ENCODE measurements around the gene PRR20G.

Gene PRR20G

DNA sequence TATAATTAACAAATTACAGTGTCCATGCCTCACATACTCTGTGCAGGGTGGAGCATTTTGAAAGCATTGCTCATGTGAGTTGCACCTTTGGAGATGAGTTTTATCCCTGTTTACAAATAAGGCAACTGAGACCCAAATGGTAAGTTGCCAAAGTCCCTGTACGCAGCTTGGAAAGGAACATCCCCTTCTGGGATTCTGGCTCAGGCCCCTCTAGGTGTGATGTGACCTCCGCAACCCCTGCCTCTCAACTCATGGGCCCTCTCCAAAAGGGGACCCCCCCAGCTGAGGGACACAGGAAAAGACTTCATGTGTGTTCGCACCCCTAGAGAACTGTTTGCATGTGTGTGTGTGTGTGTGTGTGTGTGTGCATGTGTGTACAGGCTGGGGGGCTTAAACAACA lies 25.3 kb downstream of the PRR20G start:
- DNase-seq, result no peak

GRCh38 chr3:127261925-127262324 lies 25.9 kb downstream of the PRR20G start:
- DNase-seq, result no peak

DNA sequence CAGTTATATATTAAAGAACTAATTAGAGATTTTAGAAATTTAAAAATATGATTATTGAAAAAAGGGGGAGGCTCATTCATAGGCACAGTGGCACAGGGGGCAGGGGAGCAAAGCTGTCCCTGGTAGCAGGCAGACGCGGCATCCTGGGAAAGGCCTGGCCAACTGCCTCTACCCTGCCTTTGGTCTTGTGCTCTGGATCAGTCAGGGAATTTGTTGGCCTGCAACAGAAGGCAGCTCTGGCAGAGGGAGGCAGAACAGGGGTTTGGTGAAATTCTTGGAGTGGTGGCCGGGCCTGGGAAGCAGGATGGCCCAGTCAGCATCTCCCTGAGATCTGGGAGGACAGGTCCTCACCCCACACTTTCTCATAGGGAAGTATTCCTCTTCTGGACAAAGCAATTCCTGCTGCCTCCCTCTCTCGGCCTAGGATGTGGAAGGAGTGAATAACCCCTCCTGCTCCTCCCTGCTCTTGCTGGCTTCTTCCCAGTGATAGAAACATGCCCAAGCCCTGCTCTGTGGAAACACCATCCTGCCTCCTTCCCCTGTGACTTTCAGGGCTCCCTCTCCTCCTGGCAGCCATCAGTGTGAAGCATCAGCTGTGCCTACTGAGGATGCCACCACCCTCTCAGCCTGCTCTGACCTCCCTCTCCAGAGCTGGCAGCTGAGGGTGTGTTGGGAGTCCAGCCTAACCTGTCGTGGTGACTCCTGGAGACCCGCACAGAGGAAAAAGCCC lies 26.9 kb downstream of the PRR20G start:
- DNase-seq, result no peak

DNA sequence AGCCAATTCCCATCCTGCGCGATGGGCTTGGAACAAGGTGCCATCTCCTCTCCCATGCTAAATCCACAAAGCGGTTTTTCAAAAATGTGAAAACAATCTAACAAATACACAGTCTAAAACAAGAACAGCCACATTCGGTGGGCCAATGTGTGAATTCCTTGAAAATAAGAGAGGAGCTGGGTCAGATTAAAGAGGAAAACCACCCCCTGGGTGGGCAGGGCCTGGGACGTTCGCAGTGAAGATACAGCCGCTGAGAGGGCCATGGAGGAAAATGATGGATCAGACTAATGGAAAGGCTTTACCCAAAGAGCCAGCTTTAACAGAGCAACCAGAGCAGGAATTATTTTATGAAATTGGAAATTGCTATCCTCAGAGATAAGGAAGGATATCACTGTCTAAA lies 27.4 kb downstream of the PRR20G start:
- DNase-seq, result no peak

DNA sequence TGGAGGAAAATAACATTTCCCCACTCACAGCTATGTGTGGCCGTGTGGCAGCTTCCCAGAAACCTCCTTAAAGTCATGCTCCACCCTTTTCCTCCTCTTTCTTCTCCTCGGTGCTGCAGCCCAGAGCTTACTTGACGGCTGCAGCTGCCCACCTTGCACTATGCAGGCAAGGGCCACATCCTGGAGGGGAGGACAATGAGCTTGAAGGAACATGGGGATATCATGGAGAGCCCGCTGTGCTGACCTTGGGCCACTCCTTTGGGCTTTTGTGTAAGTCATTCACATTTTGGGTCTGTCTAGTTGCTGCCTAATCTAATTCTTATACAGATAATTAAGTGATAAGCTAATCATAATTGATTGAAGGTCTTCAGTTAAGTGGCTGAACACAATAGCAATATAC lies 28.0 kb downstream of the PRR20G start:
- no peak for DNase-seq

DNA sequence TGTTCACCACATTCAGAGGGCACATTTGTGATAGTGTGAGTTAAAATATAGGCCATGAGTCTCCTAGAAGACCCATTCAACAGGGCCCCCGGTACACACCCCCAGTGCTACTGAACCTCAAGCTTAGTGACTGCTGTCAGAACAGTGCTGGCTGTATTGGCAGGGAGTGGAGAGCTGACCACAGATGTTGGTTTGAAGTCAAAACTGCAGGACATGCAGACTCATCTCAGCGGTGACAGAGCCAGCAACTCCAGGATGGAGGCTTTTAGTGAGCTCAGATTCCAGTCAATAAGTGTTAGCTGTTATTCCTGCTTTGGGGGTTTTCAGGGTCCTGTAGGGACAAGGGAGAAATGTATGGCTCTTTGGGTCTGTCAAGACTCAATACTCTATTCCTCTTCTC lies 29.1 kb downstream of the PRR20G start:
- DNase-seq, result no peak

- DNase-seq, result no peak
These were observed 30.5 kb downstream of the PRR20G start for GRCh38 chr3:127257351-127257750.

GRCh38 chr3:127256733-127257271 lies 31.0 kb downstream of the PRR20G start:
- DNase-seq, result no peak

DNA sequence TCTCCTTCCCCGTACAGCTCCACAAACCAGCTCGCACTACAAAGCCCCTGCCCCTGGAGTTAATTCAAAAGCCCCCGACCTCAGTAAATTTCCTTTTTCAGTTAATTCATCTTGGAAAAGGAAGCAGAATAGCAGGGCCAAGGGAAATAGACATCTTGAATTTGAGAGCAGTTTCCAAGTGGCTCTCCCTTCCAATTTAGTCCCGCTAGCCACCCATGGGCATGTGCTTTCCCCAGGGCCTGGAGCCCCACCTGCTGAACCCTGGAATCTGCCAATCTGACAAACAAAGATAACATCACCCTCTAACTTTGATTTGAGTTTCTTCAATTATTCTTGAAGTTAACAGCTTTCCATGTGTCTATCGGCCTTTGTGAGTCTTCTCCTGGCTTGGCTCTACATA lies 31.7 kb downstream of the PRR20G start:
- DNase-seq, result no peak

GRCh38 chr3:127255516-127255915 lies 32.3 kb downstream of the PRR20G start:
- DNase-seq, result no peak

DNA sequence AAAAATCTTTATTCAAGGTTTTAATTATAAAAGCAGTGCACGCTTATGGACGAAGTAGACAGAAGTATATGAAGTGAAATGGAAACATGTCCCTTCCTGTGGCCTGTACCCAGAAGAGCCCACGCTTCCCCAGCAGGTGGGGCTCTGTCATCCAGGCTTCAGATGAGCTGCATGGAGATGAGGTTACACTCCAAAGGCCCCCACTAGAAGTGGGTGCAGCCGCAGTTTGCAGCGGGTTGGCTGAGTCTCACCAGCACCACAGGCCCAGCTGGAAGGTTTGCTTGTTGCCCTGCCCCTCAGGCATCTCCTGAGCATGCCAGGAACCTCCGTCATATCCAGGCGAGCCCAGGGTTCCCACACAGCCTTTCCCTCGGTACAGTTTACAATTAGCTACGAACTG lies 33.1 kb downstream of the PRR20G start:
- no peak for DNase-seq

DNA sequence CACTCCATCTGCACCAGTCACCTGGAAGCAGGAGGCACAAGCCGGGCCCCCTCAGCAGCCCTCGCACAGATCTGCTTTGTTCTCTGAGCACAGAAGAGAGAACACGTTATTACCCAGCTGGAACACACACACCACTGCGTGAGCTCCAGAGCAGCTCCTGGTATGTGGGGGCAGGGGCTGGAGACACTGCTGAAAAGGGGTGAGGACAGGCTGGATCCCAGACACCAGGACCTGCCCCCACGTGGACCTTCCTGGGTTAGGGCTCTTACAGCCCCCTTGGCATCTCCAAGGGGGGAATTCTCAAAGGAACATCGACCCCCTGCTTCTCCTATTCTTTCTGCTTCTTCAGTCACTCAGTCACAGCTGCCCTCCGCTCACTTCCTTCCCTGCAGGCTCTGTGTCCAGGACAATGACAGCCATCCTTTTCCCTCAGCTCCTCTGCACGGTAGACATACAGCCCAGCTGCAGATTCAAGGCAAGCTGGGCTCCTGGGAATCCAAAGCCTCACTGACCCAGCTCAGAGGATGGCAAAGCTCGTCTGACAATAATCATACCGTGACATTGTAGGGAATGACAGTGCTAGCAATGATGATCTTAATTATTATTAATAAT lies 33.7 kb downstream of the PRR20G start:
- DNase-seq, result no peak

- DNase-seq, result no peak
These were observed 34.4 kb downstream of the PRR20G start for GRCh38 chr3:127253491-127253890.

GRCh38 chr3:127252446-127252845 lies 35.4 kb downstream of the PRR20G start:
- no peak for DNase-seq

DNA sequence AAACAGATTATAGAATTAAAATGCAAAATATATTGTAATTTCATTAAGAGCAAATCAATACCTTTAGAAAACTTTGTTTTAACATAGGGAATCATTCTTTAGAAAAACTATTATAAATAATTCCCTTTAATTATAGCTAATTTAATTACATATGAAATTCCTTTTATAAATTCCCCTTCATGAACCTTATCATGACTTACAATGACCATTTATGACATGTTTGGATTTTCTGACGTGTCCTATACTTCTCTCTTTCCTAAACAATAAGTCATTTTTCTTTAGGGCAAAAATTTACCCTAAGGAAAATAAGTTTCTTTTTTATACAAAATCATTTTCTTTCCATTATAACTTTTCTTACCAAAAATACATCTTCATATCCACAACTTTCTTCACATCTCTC lies 37.8 kb downstream of the PRR20G start:
- no peak for DNase-seq

GRCh38 chr3:127247292-127247691 lies 40.6 kb downstream of the PRR20G start:
- DNase-seq, result no peak

GRCh38 chr3:127238602-127239001 lies 49.2 kb downstream of the PRR20G start:
- no peak for DNase-seq

DNA sequence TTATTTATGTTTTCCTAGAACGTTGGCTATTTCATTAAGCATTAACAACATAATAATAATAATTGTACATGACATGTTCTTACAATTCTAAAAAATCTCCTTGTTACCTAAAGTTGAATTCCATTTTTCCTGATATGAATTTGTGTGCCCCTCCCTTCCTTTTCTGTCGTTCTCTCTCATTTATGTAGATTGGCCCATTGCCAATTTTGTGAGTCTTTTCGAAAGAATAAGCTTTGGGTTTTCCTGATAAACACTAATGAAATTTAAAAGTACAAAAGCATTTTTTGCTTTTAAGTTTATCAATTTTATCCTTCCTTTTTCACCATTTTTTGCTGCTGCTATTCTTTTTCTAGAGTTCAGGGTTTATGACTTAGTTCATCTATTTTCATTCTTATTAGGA lies 50.0 kb downstream of the PRR20G start:
- no peak for DNase-seq

- DNase-seq, result no peak
These were observed 52.1 kb downstream of the PRR20G start for GRCh38 chr3:127235706-127236105.

- no peak for DNase-seq
These were observed 53.1 kb downstream of the PRR20G start for GRCh38 chr3:127234778-127235177.

Data from CD4-positive, alpha-beta T cell treated with Interleukin-1 beta for 1 hour (primary cell).